HL-60 (cell line): ENCODE data around the gene NEDD4L.

Source experiments
- DNase-seq, 2 experiments: peaks; one replicate each; pipeline ENCODE4 v3.0.0-alpha.2; 2010 to 2020; ENCODE audit warnings: low read depth in 1 of 2, low spot score in 1 of 2
- H3K27ac ChIP-seq: fragments of 250-450 bp; sonication (Bioruptor Pico); replicated peaks from 2 replicates; pipeline ENCODE4 v1.5.1; 2020; ENCODE audit warnings: mild to moderate bottlenecking, moderate library complexity
- H3K27me3 ChIP-seq: fragments of 250-450 bp; sonication (Bioruptor Pico); 2 replicates; pipeline ENCODE4 v1.5.1; 2021; ENCODE audit warnings: mild to moderate bottlenecking, moderate library complexity; ENCODE audit not compliant: insufficient read depth, poor library complexity, severe bottlenecking
- H3K4me3 ChIP-seq: replicated peaks from 2 replicates; pipeline ENCODE4 v1.5.1; 2011; ENCODE audit warnings: mild to moderate bottlenecking, control low read depth, low read length; ENCODE audit not compliant: insufficient read depth
- GABPA ChIP-seq: IDR thresholded peaks from 2 replicates; pipeline ENCODE4 v1.6.1; 2012; ENCODE audit warnings: low read depth
- POLR2AphosphoS5 ChIP-seq: IDR thresholded peaks from 2 replicates; pipeline ENCODE4 v1.6.1; 2012; ENCODE audit warnings: low read depth
- REST ChIP-seq: IDR thresholded peaks from 2 replicates; pipeline ENCODE4 v1.6.1; 2012; ENCODE audit warnings: low read depth; ENCODE audit not compliant: insufficient replicate concordance
- SPI1 ChIP-seq: IDR thresholded peaks from 2 replicates; pipeline ENCODE4 v1.6.1; 2012; ENCODE audit warnings: low read depth, mild to moderate bottlenecking, borderline replicate concordance
- TF ChIP-seq, protein P1 (sequence below): IDR thresholded peaks from one replicate; pipeline ENCODE4 v1.5.1; 2011; ENCODE audit warnings: low read length, control low read depth, inconsistent platforms; ENCODE audit not compliant: insufficient read depth

NEDD4L gene

DNA sequence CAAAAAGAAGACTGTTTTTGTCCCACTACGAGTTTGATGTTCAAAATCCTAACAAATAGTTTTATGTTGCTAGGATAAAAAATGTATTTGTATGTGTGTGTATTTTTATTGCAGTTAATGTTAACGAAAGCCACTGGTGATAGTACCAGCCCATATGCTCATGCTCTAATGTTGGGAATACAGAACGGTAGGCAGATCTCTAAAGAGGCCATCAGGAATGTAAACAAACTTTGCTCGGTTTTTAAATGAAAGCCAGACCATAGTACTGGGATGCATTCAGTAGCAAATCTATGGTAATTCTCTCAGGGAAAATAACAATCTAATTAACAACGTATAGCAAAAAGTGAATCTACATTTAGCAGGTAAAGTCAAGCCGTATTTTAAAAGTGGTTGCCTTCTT is 208.1 kb downstream of the NEDD4L start:
- Histone ChIP-seq H3K4me3 (no peak overlapping the region), H3K27ac (no peak overlapping the region), H3K27me3 (peaks cover 7% of the 10 kb centered on the region)
- DNase-seq, result no peak
- no peak for TF ChIP-seq POLR2AphosphoS5
- no peak for TF ChIP-seq SPI1
- no peak for TF ChIP-seq REST
- TF ChIP-seq GABPA, result no peak
- TF ChIP-seq, protein P1, sequence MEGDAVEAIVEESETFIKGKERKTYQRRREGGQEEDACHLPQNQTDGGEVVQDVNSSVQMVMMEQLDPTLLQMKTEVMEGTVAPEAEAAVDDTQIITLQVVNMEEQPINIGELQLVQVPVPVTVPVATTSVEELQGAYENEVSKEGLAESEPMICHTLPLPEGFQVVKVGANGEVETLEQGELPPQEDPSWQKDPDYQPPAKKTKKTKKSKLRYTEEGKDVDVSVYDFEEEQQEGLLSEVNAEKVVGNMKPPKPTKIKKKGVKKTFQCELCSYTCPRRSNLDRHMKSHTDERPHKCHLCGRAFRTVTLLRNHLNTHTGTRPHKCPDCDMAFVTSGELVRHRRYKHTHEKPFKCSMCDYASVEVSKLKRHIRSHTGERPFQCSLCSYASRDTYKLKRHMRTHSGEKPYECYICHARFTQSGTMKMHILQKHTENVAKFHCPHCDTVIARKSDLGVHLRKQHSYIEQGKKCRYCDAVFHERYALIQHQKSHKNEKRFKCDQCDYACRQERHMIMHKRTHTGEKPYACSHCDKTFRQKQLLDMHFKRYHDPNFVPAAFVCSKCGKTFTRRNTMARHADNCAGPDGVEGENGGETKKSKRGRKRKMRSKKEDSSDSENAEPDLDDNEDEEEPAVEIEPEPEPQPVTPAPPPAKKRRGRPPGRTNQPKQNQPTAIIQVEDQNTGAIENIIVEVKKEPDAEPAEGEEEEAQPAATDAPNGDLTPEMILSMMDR, result no peak

- no peak overlapping the region for H3K27ac ChIP-seq
- no peak overlapping the region for H3K4me3 ChIP-seq
- TF ChIP-seq SPI1, result no peak
- no peak for TF ChIP-seq GABPA
- TF ChIP-seq REST, result no peak
- TF ChIP-seq, protein P1, result no peak
- DNase-seq, result no peak
- H3K27me3 ChIP-seq, result peaks cover 7% of the 10 kb centered on the region
These were observed 209.3 kb downstream of the NEDD4L start for GRCh38 chr18:58253318-58253717.

DNA sequence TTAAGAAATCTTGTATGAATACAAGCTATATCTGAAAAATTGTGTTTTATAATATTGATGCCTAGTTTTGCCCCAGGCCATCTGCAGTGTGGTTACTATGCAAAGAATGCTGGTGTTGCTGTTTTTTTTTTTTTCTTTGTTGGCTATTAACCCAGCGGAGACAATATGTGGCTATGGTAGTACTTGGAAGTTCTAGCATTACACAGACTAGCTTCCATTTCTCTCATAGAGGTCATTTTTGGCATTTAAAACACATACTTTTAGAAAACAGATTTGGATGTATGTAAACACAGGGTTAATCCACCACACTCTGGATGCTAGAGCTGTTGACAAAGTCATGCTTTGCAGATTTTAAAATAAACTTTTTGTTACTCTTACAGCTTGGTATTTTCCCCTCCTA is 209.8 kb downstream of the NEDD4L start:
- peaks cover 7% of the 10 kb centered on the region for H3K27me3 ChIP-seq
- TF ChIP-seq REST (no peak), POLR2AphosphoS5 (no peak), SPI1 (no peak)
- H3K4me3 ChIP-seq, result no peak overlapping the region
- DNase-seq, result no peak
- H3K27ac ChIP-seq, result no peak overlapping the region

GRCh38 chr18:58254873-58255511 is 211.0 kb downstream of the NEDD4L start:
- H3K27ac ChIP-seq, result no peak overlapping the region

More at GRCh38 chr18:58254873-58255511, 211.0 kb downstream of the NEDD4L start:
- no peak overlapping the region for H3K4me3 ChIP-seq
- peaks cover 7% of the 10 kb centered on the region for H3K27me3 ChIP-seq
- TF ChIP-seq POLR2AphosphoS5, result no peak
- no peak for TF ChIP-seq REST
- TF ChIP-seq, protein P1, result no peak
- TF ChIP-seq SPI1, result no peak
- no peak for TF ChIP-seq GABPA
- no peak for DNase-seq
